ENCODE data around the gene KIF26A.

The KIF26A gene

GRCh38 chr14:104113631-104114420 lies 24.6 kb upstream of the KIF26A start:
- no peak for DNase-seq

- no peak for DNase-seq
These were observed 23.8 kb upstream of the KIF26A start for GRCh38 chr14:104114421-104115130.

GRCh38 chr14:104115131-104115600 lies 23.2 kb upstream of the KIF26A start:
- DNase-seq = no peak

GRCh38 chr14:104115691-104116287 lies 22.6 kb upstream of the KIF26A start:
- DNase-seq = no peak

- peak in 1 of 2 experiments; percentile 35 for DNase-seq
These were observed 22.1 kb upstream of the KIF26A start for GRCh38 chr14:104116288-104116755.

GRCh38 chr14:104116756-104117340 lies 21.5 kb upstream of the KIF26A start:
- DNase-seq = peak in 1 of 2 experiments; percentile 40

GRCh38 chr14:104117341-104118005 lies 20.9 kb upstream of the KIF26A start:
- DNase-seq = no peak

- no peak for DNase-seq
These were observed 20.2 kb upstream of the KIF26A start for GRCh38 chr14:104118006-104118844.

GRCh38 chr14:104119119-104119487 lies 19.3 kb upstream of the KIF26A start:
- DNase-seq = no peak

DNA sequence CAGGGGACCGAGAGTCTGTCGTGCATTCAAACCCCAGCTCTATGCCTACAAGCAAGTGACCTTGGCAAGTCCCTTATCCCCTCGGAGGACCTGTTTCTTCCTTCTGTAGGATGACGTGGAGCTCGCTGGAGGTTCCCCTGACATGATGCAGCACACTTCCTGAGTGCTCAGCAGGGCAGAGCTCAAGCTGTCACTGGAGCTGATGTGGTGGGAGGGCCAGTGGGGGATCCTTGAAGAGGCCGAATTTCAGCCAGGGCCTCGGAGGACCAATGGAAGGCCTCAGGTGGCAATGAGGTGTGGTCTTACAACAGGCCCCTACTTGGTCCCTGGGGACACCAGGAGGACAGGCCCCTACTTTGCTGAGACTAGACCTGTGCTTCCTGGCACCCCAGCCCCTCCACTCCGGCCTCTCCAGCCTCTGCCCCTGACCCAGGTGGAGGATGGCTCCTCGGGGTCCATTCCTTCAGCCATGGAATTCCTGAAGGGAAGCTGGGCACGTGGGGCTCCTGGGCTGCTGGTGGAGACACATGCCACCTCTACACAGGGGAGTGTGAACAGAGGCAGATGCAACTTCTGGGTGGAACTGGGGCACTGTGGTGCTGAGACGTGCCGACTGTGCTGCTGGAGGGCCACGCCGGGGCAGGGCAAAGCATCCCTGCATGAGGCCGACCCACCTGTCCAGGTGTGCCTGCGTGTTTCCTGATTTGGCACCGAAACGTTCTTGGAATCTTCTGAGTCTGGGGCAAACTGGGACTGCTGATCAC lies 18.7 kb upstream of the KIF26A start:
- no peak for DNase-seq

DNA sequence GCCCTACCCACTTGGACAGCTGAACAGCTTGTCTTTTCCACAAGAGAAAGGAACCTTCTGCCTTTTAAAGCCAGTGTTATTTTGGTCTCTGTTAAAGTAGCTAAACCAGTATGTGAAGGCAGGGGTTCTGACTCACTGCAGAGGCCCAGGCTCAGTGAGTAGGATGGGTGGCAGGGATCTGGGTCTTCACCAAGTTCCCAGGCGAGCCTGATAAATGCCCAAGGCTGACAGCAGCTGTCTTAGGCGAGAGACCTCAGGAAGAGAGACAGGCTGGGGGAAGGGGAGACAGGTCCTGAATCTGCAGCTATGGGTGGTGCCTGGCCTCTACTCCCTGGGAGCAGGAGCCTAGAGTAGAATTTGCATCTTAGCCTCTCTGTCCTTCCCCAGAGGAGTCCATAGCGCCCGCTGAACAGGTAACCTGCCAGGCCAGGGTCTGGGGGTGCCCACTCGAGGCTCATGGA lies 18.1 kb upstream of the KIF26A start:
- DNase-seq = no peak

DNA sequence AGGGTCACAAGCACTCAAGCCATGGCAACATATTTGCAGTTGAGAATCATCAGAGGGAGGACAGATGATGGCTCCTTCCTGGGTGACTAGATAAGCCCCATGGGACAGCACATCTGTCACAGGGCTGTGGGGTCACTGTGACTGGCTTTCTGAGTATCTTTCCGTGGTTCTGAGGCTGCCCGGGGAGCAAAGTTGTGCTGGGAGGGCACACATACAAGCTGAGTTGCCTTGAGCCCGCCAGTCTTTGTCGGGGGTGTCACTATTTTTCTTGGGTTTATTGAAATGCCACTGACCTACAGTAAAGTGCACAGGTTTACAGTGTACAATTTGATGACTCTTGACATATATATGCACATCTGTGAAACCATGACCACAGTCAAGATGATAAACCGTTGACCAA lies 17.2 kb upstream of the KIF26A start:
- no peak for DNase-seq

DNA sequence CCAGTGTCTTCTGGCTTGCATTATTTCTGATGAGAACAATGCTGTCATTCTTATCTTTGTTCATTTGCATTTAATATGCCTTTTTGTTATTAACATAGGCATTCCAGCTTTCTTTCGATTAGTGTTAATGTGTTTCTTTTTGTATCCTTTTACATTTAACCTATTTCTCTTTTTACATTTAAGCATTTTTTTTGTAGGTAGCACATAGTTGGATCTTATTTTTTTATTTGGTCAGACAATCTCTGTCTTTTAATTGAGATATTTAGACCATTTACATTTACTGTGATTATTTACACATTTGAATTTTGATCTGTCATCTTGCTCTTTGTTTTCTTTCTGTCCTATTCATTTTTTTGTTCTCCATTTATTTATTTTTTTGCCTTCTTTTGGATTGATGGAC lies 14.5 kb upstream of the KIF26A start:
- DNase-seq = no peak

DNA sequence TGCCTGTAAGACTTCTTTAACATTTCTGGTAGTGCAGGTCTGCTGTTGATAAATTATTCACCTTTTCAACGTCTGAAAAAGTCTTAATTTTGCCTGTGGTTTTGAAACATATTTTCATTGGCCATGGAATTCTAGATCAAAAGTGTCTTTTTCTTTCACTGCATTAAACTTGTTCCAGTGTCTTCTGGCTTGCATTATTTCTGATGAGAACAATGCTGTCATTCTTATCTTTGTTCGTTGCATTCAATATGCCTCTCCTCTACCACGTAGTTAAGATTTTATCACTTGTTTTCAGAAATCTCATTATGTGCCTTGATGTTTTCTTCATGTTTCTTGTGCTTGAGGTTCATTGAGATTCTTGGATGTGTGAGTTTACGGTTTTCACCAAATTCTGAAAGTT lies 13.4 kb upstream of the KIF26A start:
- no peak for DNase-seq

DNA sequence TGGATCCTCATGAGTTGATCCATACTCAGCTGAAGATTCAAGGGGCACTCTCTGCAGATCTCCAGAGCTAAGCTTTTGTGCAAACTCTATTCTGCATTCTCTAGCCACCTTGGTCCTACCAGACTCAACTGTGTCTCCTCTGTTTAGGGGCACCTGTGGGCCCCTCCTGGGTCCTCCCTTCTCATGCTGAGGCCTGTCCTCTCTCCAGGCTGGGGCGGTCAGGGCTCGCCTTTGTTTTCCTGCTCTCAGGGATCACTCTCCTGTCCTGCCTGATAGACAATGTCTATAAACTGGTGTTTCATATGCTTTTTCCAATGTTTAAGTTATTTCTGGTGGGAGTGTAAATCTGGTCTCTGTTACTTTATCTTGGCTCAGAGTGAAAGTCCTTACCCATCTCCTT lies 11.6 kb upstream of the KIF26A start:
- DNase-seq = no peak

- DNase-seq = no peak
These were observed 9.4 kb upstream of the KIF26A start for GRCh38 chr14:104128981-104129380.

DNA sequence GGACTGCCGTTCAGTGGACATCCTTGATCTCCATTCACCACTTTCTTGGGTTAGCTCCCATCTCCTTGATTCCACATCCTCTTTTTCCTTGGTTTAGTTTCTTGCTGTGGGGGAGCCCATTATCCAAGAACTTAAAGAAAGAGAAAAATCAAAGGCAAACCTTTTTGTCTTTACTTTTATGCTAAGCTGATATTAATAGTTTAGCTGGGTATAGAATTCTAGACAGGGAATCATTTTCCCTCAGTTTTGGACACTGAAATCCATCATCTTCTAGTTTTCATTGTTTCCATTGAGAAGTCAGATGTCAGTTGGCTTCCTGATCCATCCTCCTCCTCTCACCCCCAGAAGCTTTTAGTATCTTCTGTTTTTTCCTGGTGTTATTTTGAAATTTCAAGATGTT lies 8.8 kb upstream of the KIF26A start:
- DNase-seq = no peak

- no peak for DNase-seq
These were observed 7.3 kb upstream of the KIF26A start for GRCh38 chr14:104130974-104131651.

DNA sequence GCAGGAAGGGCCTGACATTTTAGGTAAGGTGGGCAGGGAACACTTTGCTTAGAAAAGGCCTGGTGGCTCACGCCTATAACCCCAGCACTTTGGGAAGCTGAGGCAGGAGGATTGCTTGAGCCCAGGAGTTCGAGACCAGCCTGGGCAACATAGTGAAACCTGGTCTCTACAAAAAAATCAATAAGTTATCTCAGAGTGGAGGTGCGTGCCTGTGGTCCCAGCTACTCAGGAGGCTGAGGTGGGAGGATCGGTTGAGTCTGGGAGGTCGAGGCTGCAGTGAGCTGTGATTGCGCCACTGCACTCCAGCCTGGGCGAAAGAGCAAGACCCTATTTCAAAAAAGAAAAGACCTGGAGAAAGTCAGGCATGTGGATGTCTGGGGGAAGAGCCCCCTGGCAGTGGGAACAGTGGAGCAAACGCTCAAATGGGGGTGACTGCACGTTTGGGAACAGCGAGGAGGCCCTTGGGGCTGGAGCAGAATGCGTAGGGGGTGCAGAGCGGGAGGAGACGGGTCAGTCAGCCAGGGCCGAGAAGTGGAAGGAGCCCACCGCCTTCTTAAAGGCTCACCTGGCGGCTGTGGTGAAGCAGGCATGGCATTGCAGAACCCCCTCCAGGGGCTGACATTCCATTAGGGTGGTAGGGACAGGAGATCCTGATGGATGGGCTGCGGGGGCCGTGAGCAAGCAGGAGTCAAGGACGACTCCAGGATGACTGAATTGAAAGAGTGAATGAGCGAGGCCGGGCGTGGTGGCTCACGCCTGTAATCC lies 6.2 kb upstream of the KIF26A start:
- no peak for DNase-seq

- DNase-seq = no peak
These were observed 5.4 kb upstream of the KIF26A start for GRCh38 chr14:104132981-104133380.
